ENCODE data around the gene EPHA4. TPM values are rescaled to one million over a fixed set of nuclear protein-coding genes. Genes with fewer than 3 reads are reported as not detected.

Gene EPHA4
- total RNA-seq, 1 experiment from 2014 or later = 2.7 TPM

DNA sequence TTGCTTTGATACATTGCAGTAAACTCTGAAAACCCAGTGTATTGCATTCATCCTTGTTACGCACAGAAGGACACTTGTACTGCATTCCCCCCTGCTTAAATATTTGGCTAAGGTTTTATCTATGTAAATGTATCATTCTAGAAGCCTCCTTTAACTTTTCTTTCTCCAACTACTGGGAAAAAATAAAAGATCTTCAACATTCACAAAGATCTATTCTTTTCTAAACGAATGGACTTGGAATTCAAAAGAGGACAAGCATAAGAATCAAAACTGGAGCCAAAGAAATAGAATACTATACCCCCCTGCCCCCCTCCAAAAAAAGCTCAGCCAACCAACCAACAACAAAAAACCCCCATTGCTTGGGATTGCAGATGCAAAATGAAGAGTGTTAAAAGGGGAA, 136.9 kb downstream of the EPHA4 start:
- H3K36me3 ChIP-seq = no peaks in the 10 kb centered on the region
- H3K4me3 ChIP-seq = no peak overlapping the region
- H3K9me3 ChIP-seq (replicated peaks) = no peaks in the 10 kb centered on the region
- H3K4me1 ChIP-seq (replicated peaks) = no peaks in the 10 kb centered on the region
- H3K27ac ChIP-seq = no peak overlapping the region
- no peaks in the 10 kb centered on the region for H3K27me3 ChIP-seq (replicated peaks)
- no peak for DNase-seq (ENCODE audit: low read depth in 1 of 2, low spot score in 2 of 2)

DNA sequence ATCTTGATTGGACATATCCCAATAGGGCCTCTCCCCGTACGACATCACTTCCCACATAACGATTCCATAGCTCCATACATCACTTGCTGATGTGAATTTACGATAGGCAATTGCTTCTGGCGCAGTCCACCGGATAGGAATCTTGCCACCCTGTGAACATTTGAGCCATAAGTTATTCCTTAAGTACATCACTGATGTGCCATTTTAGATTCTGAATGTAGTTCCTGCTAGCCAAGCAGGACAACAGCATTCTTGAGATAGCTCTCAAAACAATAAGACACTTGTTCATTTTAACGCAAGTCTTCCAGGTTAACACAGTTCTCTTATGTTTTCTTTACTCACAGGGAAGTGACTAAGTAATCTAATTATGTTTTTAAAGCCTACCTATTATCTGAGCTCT, 138.0 kb downstream of the EPHA4 start:
- DNase-seq (ENCODE audit: low read depth in 1 of 2, low spot score in 2 of 2) = no peak
- Histone ChIP-seq H3K4me1 (replicated peaks) (peaks cover 4% of the 10 kb centered on the region), H3K9me3 (replicated peaks) (no peaks in the 10 kb centered on the region), H3K27ac (no peak overlapping the region), H3K4me3 (no peak overlapping the region), H3K36me3 (no peaks in the 10 kb centered on the region), H3K27me3 (replicated peaks) (no peaks in the 10 kb centered on the region)

DNA sequence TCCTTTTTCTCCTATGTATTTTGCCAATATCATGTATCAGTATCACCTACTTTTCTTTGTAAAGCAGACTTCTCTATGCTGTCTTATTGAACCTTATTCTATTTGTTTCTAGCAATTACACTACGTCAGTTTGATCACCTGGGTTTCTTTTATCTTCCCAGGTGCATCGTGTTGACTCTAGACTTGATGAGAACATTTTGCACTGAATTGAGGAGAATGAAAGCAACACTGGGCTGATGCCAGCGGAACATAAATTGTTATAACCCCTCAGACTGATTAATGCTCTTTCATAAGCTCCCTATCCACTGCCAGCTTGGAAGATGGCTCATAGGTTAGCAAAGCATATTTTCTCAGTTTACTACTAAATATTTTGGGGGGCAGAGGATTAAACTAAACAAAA, 140.6 kb downstream of the EPHA4 start:
- H3K27me3 ChIP-seq (replicated peaks) = no peaks in the 10 kb centered on the region
- H3K9me3 ChIP-seq (replicated peaks) = no peaks in the 10 kb centered on the region
- no peak overlapping the region for H3K27ac ChIP-seq
- DNase-seq (ENCODE audit: low read depth in 1 of 2, low spot score in 2 of 2) = no peak
- H3K4me1 ChIP-seq (replicated peaks) = peaks cover 4% of the 10 kb centered on the region
- H3K4me3 ChIP-seq = no peak overlapping the region
- no peaks in the 10 kb centered on the region for H3K36me3 ChIP-seq

DNA sequence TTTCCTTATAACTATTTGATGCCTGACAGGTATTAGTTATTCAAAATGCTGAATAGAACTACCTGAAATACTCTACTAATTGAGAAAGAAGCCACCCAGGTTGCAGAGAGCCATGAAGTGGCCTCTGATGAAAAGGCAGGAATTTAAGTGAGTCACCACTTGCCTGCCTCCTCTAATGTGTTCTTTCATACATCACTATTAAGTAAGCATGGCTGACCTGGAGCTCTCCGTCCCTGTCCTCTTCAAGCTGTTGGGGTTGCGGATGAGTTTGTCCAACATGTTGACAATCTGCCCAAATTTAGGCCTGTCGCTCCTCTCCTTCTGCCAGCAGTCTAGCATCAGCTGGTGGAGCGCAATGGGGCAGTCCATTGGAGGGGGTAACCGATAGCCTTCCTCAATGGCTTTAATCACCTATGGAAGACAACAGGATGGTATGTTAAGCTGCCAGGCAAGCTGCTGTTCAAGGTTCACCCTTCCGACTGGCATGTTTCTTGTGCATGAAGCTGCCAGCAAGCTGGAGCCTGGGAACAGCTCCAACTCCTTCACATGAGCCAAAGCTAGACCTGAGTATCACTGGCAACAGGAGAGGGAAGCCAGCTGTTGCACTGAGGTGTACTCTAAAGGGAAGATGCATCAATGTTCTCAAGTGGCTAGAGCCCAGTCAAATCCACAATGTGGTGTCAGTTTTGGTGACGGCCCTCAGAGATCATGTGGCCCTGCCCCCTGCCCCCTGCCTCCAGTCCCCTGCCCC, 142.2 kb downstream of the EPHA4 start:
- peak in 1 of 2 experiments; percentile 8 for DNase-seq (ENCODE audit: low read depth in 1 of 2, low spot score in 2 of 2)
- no peaks in the 10 kb centered on the region for H3K27me3 ChIP-seq (replicated peaks)
- H3K27ac ChIP-seq = no peak overlapping the region
- H3K4me1 ChIP-seq (replicated peaks) = peaks cover 4% of the 10 kb centered on the region
- no peaks in the 10 kb centered on the region for H3K36me3 ChIP-seq
- H3K9me3 ChIP-seq (replicated peaks) = no peaks in the 10 kb centered on the region
- no peak overlapping the region for H3K4me3 ChIP-seq

DNA sequence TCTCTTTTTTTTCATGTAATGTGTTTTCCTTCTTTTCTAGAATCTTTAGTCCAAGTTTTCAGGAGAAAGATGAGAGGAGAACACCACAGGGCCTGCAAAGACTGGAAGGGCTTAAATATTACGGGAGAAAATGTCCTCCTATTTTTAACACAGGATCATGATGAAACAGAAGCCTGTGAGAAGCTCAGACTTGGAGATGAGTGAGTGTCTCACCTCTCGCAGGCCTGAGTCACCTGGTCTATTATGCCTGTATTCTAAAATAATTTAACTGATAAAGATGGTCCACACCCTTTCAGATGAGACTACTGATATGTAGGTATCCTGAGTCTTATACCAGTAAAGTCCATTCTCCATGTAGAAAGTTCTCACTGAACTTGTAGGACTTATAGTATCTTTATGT, 143.2 kb downstream of the EPHA4 start:
- no peaks in the 10 kb centered on the region for H3K36me3 ChIP-seq
- no peak overlapping the region for H3K4me3 ChIP-seq
- no peaks in the 10 kb centered on the region for H3K9me3 ChIP-seq (replicated peaks)
- no peak overlapping the region for H3K27ac ChIP-seq
- peaks cover 4% of the 10 kb centered on the region for H3K4me1 ChIP-seq (replicated peaks)
- no peaks in the 10 kb centered on the region for H3K27me3 ChIP-seq (replicated peaks)
- no peak for DNase-seq (ENCODE audit: low read depth in 1 of 2, low spot score in 2 of 2)

DNA sequence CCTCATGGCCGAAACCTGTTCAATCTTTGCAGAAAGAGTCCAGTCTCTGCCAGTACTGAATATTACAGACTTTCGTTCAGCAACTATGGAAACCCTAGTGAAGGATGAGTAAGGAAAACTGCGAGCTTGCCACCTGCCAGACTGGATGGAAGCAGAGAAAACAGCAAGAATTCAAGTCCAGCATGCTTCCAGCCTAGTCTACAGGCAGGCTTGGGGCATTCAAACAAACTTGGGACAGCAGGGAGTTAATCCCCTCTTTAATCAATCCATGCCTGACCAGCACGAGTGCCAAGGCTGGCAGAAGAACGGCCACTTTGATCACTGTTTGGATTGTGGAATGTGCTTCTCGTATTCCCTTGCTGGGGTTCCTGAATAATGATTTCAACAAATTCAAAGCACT, 145.2 kb downstream of the EPHA4 start:
- no peaks in the 10 kb centered on the region for H3K9me3 ChIP-seq (replicated peaks)
- H3K36me3 ChIP-seq = no peaks in the 10 kb centered on the region
- H3K27ac ChIP-seq = no peak overlapping the region
- H3K4me3 ChIP-seq = no peak overlapping the region
- H3K27me3 ChIP-seq (replicated peaks) = no peaks in the 10 kb centered on the region
- no peak for DNase-seq (ENCODE audit: low read depth in 1 of 2, low spot score in 2 of 2)
- peaks cover 20% of the 10 kb centered on the region for H3K4me1 ChIP-seq (replicated peaks)

DNA sequence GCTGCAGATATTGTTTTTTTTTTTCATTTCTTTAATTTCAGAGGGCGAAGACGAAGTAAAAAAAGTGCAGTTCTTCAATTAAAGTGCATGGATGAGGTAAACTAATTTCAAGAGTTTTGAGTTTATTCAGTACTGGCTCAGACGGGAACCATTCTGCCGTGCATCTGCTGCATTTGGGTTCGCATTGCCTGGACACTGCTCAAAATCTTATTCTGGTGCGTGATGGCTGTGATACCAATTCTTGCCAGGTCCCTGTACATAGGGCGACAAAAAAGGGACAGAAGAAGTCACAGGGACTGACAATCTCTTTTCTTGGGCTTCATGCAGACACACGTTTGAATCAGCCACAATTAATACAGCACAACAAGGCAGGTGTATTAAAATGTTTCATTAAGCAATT, 146.2 kb downstream of the EPHA4 start:
- H3K4me1 ChIP-seq (replicated peaks) = peaks cover 20% of the 10 kb centered on the region
- DNase-seq (ENCODE audit: low read depth in 1 of 2, low spot score in 2 of 2) = no peak

DNA sequence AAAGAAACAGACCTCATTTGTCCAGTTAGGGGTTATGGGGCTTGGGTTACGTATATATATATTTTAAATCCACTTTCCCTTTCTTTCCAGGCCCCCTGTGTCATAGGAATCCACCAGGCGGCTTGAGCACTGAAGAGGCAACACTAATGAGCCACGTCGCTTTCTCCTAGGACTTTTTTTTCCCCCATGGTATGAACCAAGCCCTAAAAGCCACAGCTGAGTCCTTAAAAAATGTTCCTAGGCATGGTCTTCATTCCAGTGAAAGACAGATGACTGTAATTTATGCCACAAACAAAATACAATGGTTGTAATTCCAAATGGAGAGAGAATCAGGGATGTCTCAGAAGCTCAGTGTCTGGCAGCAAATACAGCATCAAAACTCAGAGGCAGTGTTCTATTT, 146.8 kb downstream of the EPHA4 start:
- DNase-seq (ENCODE audit: low read depth in 1 of 2, low spot score in 2 of 2) = no peak
- H3K4me1 ChIP-seq (replicated peaks) = peaks cover 20% of the 10 kb centered on the region
- H3K27ac ChIP-seq = no peak overlapping the region
- H3K9me3 ChIP-seq (replicated peaks) = no peaks in the 10 kb centered on the region
- no peaks in the 10 kb centered on the region for H3K36me3 ChIP-seq
- H3K4me3 ChIP-seq = no peak overlapping the region
- H3K27me3 ChIP-seq (replicated peaks) = no peaks in the 10 kb centered on the region

More for the DNA sequence above, 146.2 kb downstream of the EPHA4 start:
- H3K36me3 ChIP-seq = no peaks in the 10 kb centered on the region
- no peak overlapping the region for H3K27ac ChIP-seq
- H3K27me3 ChIP-seq (replicated peaks) = no peaks in the 10 kb centered on the region
- H3K9me3 ChIP-seq (replicated peaks) = no peaks in the 10 kb centered on the region
- no peak overlapping the region for H3K4me3 ChIP-seq

DNA sequence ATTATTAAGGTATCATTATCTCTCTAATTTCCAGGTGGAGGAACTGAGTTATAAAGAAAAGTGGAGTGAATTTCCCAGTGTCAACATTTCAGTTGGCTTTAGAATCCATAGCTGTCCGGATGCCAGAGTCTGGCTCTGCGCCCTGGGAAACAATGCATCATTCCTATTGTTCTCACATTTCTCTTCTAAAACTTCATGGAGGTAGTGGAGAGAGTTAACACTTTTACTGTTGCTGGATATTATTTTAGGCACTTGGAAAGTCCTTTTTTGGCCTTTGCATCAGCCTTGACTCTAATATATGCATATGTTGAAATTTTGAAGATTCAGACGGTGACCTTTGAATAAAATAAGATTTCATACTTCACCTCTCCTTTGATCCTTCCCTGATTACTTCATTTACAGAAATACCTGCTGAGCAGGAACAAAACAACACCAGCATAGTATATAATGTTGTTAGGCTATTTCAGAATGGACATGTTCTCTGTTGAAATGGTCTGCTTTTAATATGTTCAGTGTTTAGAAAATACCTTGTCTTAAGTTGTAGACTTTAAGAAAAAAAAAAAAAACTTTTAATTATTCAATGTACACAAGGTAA, 148.8 kb downstream of the EPHA4 start:
- peaks cover 15% of the 10 kb centered on the region for H3K4me1 ChIP-seq (replicated peaks)
- DNase-seq (ENCODE audit: low read depth in 1 of 2, low spot score in 2 of 2) = peak in 1 of 2 experiments; percentile 45
- H3K36me3 ChIP-seq = no peaks in the 10 kb centered on the region
- H3K4me3 ChIP-seq = no peak overlapping the region
- H3K27ac ChIP-seq = peak overlapping the region; percentile 54
- H3K27me3 ChIP-seq (replicated peaks) = no peaks in the 10 kb centered on the region
- H3K9me3 ChIP-seq (replicated peaks) = no peaks in the 10 kb centered on the region

DNA sequence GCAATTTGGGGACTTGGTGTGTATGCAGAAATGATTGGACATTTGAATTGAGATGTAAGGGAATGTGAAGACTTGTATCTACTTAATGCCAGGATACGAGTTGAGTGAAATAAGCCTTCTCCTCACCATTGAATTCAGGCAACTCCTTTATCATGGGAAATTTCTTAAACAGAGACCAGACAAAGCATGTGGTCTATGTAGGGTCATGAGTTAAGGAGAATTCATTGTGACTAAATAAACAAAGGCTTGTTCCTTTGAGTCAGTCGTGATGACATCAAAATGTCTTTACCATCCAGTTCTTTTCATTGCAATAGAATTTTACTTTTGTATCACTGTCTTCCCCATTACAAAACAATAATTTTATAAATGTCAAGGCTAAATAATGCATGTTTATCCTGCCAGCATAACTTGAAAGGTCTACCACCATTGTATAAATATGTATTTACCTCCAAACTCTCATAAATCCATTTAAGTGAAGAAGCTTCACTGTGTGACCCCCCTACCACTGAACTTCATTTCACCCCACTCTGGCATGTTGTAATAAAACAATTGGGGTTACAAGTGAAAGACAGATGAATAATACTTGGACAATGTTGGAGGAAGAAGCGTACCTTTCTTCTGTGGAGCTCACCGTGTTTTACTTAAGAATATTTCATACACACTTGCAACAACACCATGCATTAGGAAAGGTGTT, 149.4 kb downstream of the EPHA4 start:
- H3K27ac ChIP-seq = peak overlapping the region; percentile 54
- no peaks in the 10 kb centered on the region for H3K27me3 ChIP-seq (replicated peaks)
- peak in 1 of 2 experiments; percentile 51 for DNase-seq (ENCODE audit: low read depth in 1 of 2, low spot score in 2 of 2)
- no peaks in the 10 kb centered on the region for H3K9me3 ChIP-seq (replicated peaks)
- peaks cover 15% of the 10 kb centered on the region for H3K4me1 ChIP-seq (replicated peaks)
- H3K4me3 ChIP-seq = no peak overlapping the region
- H3K36me3 ChIP-seq = no peaks in the 10 kb centered on the region

DNA sequence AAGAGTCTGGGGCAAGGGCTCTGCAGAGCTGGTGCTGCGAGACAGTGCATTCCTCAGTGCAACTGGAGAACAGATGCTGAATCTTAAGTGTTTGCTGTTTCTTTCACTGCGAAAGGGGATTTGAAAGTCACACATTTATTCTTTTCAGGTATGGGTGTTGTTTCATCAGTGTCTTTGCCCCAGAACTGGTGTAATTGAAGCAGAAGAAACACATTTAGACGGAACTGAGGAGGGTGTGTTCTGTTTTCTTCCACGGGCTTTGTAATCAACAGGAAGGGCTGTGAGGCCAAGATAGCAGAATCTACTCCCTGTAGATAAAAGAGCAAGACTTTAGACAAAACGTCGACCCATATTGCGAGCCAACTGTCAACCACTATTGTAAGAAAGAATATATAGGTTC, 151.9 kb downstream of the EPHA4 start:
- no peaks in the 10 kb centered on the region for H3K9me3 ChIP-seq (replicated peaks)
- H3K4me1 ChIP-seq (replicated peaks) = peaks cover 15% of the 10 kb centered on the region
- DNase-seq (ENCODE audit: low read depth in 1 of 2, low spot score in 2 of 2) = no peak
- no peaks in the 10 kb centered on the region for H3K36me3 ChIP-seq
- H3K27me3 ChIP-seq (replicated peaks) = no peaks in the 10 kb centered on the region
- H3K4me3 ChIP-seq = no peak overlapping the region
- no peak overlapping the region for H3K27ac ChIP-seq

DNA sequence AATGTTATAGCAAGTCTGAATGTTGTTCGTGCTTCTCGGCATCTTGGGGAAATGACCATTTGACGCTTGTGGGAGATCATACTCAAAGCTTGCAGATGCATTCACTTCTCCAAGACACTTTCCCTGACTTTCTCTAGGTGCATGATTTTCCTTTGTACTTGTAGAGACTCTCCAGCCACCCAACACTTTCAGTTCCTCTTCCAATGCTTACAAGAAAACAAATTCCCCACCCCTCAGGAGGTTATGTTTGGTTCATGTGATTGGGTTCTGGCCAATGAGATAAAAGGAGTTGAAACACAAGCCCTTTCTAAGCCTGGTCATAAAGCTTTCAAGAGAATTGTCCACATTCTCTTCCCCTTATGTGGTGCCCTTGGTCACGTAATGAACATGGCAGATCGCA, 156.3 kb downstream of the EPHA4 start:
- Histone ChIP-seq H3K9me3 (replicated peaks) (no peaks in the 10 kb centered on the region), H3K4me1 (replicated peaks) (no peaks in the 10 kb centered on the region), H3K36me3 (no peaks in the 10 kb centered on the region), H3K27ac (no peak overlapping the region), H3K27me3 (replicated peaks) (no peaks in the 10 kb centered on the region), H3K4me3 (no peak overlapping the region)
- no peak for DNase-seq (ENCODE audit: low read depth in 1 of 2, low spot score in 2 of 2)

DNA sequence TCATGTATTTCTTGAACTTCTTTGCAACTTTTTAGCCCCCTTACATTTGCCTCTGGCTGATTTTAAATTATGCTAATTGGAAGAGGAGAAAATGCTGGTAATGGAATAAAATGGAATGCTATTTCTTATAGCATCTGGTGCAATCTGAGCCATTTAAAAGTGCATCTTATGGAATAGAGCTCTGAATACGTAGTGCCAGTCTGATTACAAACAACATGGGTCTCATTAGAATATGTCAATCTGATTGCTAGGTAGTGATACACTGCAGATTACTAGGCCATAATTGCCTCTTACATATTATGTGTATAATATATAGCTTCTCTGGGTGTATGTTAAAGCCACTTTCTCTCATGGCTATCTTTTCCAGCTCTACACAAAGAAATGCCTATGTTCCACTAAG, 159.1 kb downstream of the EPHA4 start:
- DNase-seq (ENCODE audit: low read depth in 1 of 2, low spot score in 2 of 2) = no peak
- no peaks in the 10 kb centered on the region for H3K36me3 ChIP-seq
- no peaks in the 10 kb centered on the region for H3K9me3 ChIP-seq (replicated peaks)
- H3K4me3 ChIP-seq = no peak overlapping the region
- no peak overlapping the region for H3K27ac ChIP-seq
- H3K4me1 ChIP-seq (replicated peaks) = no peaks in the 10 kb centered on the region
- H3K27me3 ChIP-seq (replicated peaks) = no peaks in the 10 kb centered on the region

DNA sequence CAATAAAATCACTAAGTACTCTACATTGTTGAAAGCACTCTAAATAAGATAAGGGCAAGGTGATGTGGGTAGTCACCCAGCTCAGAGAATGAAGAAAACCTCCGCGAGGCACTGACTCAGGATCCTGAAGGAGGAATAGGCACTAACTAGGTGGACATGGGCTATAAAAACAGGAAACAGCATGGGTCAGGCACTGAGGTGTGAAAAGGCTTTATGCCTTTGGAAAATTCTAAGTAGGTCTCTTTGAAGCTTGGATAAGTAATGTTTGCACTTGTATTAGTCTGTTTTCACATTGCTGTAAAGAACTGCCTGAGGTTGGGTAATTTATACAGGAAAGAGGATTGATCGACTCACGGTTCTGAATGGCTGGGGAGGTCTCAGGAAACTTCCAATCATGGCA, 161.6 kb downstream of the EPHA4 start:
- DNase-seq (ENCODE audit: low read depth in 1 of 2, low spot score in 2 of 2) = no peak
- no peak overlapping the region for H3K4me3 ChIP-seq
- no peaks in the 10 kb centered on the region for H3K27me3 ChIP-seq (replicated peaks)
- H3K4me1 ChIP-seq (replicated peaks) = no peaks in the 10 kb centered on the region
- H3K9me3 ChIP-seq (replicated peaks) = no peaks in the 10 kb centered on the region
- H3K27ac ChIP-seq = no peak overlapping the region
- no peaks in the 10 kb centered on the region for H3K36me3 ChIP-seq

Data from SJSA1 (cell line).